Measurements from ENCODE around the gene VIPR1.

- TF ChIP-seq EZH2 (IDR thresholded peaks at IDR 0.05; ENCODE audit: low read length, missing control alignments) = no peak
- no peak for TF ChIP-seq CTCF (conservative IDR thresholded peaks at IDR 0.05 in 1 of 2, IDR thresholded peaks at IDR 0.05 in 1 of 2; ENCODE audit: low read depth in 1 of 2, low read length in 2 of 2)
Observed at GRCh38 chr3:42541079-42541478, 38.6 kb downstream of the VIPR1 start.
